Measurements from ENCODE around the gene TBL1X.
"Not testable (repeated sequence)": the region's sequence is repeated elsewhere in the genome, so short reads cannot be mapped to it uniquely, and the experiment has no call there.

Gene TBL1X

DNA sequence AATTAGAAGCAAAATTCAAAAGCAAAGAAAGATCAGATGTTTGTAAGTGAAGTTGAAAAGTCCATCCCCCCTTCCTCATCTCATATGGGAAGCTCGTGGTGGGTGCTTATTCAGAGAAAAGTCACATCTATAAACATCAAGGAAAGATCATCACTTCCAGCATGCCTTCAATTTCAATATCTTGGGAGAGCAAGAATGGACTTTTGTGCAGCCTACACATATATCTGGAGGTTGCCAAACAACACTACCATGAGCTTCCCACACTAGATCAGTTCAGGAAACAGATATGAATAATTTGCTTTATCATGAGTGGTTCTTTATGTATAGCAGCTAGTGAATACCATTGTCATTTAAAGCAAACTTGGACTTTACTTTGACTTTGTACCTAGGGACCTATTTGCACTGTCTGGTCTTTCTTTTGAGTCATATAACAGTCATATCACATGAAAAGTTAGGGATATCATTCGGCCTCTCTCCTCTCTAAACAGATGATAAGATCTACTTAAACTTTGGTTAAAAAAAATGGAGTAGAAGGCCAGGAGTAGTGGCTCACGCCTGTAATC lies 5.6 kb upstream of the TBL1X start:
- DNase-seq (ENCODE audit: low read depth in 2 of 2) = no peak

DNA sequence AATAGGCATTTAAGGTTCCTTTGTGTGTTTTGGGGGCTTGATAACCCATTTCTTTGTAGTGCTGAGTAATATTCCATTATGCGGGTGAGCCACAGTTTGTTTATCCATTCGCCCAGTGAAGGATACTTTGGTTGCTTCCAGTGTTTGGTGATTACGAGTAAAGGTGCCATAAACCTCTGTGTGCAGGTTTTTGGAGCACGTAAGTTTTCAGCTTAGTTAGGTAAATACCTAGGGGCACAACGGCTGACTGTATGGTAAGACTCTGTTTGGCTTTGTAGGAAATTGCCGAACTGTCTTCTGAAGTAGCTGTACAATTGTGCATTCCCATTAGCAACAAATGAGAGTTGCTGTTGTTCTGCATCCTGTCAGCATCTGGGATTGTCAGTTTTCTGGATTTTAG lies 3.8 kb upstream of the TBL1X start:
- DNase-seq (ENCODE audit: low read depth in 2 of 2) = no peak

DNA sequence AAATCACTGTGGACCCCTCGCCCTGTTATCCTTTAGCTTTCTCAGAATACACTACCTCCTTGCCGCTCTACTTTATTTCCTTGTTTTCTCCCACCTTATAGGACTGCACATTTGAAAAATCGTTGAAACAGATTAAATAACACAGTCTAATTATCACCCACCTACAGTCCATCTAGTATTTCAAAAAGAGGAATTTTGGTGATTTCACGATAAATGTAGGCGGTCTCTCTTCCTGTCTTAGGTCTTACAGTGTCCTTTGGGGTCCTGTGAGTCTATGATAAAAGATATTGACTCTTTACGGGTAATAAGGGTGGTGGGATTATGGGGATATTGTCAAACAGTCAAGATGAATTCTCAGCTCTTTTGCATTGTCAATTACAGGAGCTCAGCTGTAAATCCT lies 2.4 kb upstream of the TBL1X start:
- DNase-seq (ENCODE audit: low read depth in 2 of 2) = no peak

DNA sequence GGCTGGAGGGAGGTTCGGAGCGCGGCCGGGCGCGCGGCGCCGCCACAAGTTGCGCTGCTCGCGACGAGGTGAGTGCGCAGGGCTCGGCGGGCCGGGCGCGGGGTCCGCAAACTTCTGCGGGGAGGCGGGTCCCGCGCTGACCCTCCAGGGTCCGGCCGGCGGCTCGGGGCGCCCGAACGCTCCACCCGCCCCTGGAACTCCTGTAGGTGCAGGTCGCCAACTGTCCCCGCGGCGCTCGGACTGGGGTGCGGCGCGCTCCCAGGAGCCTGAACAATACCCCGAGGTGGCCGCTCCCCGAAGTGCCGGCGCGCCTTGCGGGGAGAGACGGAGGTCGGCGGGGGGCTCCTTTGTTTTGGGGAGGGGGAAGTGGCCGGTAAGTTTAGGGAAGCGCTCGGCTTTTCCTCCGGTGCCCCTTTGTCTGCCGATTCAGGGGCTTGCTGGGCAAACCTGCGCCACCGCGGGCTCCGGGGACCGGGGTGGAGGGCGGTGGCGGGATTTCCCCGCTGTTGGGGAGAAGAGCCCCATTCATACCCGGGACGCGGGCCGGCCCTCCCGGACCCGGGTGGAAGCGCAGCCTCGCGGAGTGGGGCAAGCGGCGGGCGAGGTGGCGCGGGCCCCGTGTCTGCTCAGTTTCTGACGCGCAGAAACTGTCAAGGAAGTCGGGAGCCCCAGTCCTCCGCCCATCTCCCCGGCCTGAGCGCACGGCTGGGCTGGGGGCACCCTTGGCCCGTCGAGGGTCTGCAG lies 694 bp downstream of the TBL1X start:
- peak in 1 of 2 donors; percentile 26 for DNase-seq (ENCODE audit: low read depth in 2 of 2)

DNA sequence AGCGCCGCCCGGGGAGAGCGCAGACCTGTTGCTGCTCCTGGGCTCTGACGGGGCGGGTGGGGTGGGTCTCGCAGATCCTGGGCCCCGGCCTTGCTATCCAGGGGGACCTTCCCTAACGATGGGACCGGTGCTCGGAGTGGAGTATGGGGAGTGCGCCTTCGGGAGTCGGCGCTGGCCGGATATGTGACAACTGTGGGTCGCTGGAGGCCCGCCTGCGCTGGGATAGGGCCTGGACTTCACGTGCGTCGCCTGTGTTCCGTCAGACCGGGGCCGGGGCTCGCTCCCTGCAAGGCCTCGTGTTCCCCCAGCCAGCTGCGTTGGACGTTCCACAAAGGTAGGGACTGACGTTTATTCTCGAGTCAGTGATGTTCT lies 1.3 kb downstream of the TBL1X start:
- DNase-seq (ENCODE audit: low read depth in 2 of 2) = peak in 1 of 2 donors; percentile 11

DNA sequence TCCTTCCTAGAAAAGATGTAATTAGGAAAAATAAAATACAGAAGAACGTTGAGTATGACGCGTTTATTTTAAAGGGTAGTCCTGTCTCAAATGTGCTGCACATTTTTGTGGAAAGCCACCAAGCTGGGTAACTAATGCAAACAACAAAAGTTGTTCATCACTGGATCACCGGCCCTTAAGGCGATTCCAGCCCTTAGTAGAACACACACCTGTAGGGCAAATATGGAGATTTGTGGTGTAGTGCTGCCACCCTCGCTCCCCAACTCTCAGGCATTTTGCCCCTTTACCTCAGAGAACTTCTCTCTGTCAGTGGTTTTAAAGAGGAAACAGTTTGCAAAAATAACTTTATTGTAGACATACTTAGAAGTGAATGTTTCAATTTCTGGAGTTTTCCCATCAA lies 1.9 kb downstream of the TBL1X start:
- no peak for DNase-seq (ENCODE audit: low read depth in 2 of 2)

DNA sequence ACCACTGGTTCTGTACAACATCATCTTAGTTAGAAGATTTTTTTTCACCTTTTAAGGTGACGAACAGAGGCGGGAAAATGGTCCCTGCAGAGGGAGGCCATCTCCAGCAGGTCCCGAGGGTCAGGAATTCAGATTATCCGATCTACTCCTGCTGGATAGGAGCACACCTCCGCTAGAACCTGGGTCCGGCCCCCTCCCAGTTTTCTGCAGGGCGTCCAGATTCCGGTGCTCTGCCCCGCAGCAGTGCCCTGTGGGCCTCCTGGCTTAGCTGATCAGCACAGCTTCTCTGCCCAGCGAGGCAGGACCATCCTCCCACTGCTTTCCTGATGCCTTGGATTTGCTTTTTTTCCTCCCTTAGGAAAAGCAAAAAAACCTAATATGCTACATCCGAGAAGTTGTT lies 2.3 kb downstream of the TBL1X start:
- DNase-seq (ENCODE audit: low read depth in 2 of 2) = no peak

DNA sequence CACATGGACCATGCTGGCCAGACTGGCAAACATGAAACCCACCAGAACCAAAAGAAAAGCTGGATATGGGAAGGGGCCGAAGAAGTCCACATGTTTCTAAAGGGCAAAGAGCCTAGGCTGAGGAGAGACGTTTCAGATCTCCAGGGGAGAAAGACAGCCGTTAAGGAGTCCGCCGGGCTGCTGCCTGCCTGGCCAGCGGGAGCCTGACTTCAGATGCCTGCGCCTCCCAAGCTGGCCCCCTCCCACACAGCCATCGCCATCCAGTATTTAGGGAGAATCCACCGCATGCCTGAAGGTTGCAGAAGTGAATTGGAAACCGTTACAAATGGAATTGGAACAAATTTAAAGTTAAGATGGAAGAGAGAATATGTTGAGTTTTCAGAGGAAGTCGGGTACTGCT lies 2.9 kb downstream of the TBL1X start:
- DNase-seq (ENCODE audit: low read depth in 2 of 2) = no peak

DNA sequence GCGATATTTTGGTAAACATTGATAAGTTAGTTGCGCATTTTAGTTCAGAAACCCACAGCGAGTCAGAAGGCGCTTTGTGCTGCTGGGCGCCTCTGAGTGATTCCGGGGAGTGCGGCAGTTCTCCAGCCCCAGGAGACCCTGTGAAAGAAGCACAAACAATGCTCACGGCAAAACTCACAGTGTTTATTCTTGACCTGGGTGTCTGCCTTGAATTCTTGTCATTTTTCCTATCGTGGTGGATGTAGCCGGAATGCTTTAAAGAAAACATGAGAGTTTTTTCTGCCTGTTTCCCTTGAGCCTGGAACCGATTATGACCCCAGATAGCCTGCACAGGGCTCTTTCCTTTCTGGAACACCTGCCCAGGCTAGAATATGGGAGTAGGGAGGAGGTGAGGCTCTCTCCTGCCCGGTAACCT lies 6.7 kb downstream of the TBL1X start:
- no peak for DNase-seq (ENCODE audit: low read depth in 2 of 2)

DNA sequence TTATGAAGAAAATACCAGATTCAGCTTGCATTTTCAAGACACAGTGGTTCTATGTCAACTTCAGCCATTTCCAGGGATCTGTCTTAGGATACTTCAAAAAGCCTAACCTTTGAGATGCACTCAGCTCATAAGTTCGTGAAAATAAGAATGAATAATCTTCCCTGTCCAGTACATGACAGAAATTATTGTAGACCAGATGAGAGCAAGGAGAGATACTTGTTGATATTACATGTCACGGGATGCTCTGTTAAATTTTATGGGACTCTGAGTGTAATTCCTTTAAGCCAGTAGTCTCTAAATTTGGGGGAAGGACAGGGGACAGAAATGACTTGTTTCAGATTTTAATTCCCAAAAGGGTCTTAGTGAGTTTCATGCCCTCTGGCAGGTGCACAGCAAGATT lies 8.8 kb downstream of the TBL1X start:
- no peak for DNase-seq (ENCODE audit: low read depth in 2 of 2)

DNA sequence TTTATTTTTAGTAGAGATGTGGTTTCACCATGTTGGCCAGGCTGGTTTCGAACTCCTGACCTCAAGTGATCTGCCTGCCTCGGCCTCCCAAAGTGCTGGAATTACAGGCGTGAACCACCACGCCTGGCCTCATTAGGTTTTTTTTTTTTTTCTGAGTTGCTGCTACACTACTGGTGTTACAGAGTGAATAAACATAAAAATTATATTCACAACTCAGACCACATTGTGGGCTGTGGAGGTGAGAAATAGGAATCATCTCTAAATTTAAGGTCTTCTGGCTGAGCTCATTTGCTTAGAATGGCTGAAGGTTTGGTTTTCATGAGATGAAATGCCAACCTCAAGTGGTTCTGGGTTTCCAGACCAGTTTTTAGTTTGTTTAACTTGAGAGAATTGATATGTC lies 10.6 kb downstream of the TBL1X start:
- not testable (repeated sequence) for DNase-seq (ENCODE audit: low read depth in 2 of 2)

DNA sequence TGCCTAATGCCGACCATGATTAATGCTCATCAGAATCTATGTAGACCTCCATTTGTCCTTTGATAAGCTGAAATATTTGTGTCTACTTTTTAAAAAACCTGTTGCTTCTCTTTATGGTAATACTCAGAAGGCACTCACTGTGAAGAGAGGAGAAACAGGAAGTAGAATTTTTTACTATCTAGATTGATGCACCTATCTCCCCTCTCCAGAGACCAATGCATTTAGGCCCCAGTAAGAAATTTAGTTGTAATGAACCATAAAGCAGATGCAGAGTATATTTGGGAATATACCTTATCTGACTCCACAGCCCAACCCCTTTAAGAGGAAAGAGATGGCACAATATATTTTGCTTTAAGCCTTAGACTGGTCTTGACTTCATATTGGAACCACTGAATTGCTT lies 11.1 kb downstream of the TBL1X start:
- no peak for DNase-seq (ENCODE audit: low read depth in 2 of 2)

DNA sequence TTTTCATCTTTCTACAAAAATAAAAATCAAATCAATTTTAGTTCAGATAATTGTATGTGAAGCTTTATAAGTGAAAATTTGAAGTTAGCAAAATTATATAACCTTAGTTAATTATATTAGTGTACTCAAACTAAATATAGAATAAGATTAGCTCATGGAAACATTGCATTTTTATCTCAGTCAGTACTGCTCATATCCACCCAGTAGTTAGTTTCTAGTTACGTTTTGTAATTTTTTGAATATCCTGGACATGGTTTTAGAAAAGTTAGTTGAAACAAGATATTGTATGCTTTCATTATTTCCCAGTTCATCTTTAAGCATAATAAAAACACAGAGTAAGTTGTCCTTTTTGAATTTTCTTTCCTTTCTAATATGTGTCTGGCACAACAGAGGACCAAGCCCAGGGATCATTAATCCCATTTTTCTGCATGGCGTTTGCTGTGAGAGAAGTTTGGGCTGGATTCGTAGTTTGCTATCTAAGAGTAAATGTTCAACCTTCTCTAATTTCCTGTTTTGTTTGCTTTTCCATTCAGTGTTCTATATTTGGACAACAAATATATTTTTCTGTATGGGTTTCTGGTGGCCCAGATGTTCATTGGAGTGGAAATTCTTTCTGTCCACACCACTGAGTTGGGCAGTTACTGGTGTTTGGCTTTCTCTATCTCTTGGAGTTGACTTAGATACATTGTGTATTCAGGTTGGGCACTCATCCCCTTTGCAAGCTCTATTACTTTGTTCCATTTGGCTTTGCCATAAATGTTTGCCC lies 12.1 kb downstream of the TBL1X start:
- no peak for DNase-seq (ENCODE audit: low read depth in 2 of 2)

DNA sequence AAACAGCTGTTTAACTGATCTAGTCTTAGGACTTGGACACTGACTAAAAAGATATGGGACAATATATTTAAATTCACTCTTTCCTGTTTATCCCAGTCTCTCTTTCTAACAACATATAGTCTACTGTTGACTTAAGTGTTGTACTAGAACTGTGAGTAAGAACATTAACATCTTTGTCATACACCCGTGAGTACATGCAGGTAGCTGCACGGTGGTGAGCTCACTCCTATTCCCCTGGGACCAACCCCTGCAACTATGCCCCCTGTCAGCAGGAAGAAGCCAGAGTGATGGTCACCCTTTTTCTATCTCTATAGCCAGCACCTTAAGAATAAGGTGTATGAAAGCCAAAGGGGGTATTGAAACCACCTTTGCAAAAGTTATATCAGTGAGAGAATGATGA lies 17.6 kb downstream of the TBL1X start:
- DNase-seq (ENCODE audit: low read depth in 2 of 2) = no peak

DNA sequence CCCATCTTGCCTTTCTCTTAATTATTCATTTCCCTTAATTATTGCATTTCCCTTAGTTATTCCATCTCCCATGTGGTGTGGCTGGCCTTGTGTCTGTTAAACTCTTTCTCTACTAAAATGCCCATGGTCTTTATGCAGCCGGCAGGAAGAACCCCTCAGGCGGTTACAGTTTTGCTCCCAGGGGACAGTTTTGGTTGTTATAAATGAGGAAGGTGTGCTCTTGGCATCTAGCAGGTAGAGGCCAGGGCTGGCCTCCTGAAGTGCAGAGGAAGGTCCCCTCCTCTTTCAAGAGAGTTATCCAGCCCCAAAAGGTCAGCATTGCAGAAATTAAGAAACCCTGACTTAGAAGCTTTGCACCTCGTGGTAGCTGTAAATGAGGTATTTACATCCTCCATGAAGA lies 18.0 kb downstream of the TBL1X start:
- DNase-seq (ENCODE audit: low read depth in 2 of 2) = no peak

DNA sequence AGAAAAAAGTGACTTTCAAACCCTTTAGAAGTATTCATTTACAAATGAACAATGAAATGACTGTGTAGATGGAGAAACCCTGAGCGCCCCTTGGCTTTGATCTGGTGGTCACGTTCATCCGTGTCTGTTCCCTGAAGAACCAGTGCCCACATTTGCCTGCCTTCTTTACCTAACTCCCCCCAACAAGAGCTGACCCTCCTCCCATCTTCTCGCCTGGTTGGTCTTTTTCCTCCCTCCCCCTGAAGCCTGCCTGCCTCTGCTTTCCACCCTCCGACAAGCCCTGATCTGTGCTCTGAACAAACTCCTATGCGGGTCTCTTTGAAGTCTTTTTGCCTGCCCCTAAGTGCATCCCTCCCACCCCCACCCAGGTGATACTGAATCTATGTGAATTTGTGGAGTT lies 18.5 kb downstream of the TBL1X start:
- no peak for DNase-seq (ENCODE audit: low read depth in 2 of 2)

DNA sequence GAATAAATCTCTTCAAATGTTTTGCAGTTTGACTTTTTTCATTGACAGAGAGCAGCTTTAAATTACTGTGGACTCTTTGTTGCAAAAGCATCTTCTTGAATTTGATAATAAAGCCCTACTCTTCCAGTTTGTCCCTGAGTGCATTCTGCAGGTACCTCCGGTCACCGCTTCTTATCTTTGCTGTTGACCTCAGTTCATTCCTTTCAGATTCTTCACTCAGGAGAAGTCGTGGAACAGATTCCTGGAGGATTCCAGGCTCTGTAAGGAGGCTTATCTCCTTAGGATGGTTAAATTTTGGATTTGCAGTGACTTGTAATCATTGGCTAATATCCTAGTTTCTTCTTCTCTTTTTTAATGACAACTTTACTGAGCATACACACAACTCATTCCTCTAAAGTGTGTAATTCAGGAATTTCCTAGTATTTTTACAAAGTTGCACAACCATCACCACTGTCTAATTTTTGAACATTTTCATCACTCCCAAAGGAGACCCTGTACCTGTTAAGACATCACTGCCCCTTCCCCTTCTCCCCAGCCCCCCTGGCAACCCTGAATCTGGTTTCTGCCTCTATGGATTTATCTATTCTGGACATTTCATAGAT lies 22.0 kb downstream of the TBL1X start:
- DNase-seq (ENCODE audit: low read depth in 2 of 2) = no peak

DNA sequence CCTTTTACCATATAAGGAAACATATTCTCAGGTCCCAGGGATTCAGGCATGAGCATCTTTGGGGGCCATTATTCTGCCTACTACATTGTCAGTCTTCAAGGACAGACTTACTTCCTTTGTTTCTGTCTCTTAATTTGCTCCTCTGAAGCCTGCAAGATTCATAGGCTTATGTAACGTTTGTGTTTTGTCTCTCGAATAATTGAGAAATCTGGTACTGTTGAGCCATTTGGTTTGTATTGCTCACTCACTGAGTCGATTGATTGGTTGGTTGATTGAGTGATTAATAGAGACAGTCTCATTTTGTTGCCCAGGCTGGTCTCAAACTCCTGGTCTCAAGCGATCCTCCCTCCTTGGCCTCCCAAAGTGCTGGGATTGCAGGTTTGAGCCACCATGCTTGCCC lies 23.7 kb downstream of the TBL1X start:
- DNase-seq (ENCODE audit: low read depth in 2 of 2) = no peak

DNA sequence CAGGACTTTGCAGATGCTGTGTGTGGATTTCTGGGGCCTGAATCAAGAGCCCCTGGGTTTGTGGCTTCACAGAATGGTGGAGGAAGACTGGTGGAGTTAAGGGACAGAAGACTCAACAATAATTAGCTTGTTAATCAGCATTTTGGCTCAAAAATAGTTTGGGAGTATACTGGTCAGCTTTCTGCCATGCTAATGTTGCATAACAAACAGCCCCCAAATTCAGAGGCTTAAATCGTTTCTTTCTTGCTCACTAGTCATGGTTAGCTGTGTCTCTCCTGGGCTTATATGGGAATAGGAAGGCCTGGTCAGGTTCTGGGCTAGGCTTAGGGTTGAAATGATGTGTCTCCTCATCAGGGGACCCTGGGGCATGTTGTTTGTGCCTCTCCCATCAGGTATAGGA lies 24.4 kb downstream of the TBL1X start:
- DNase-seq (ENCODE audit: low read depth in 2 of 2) = no peak

DNA sequence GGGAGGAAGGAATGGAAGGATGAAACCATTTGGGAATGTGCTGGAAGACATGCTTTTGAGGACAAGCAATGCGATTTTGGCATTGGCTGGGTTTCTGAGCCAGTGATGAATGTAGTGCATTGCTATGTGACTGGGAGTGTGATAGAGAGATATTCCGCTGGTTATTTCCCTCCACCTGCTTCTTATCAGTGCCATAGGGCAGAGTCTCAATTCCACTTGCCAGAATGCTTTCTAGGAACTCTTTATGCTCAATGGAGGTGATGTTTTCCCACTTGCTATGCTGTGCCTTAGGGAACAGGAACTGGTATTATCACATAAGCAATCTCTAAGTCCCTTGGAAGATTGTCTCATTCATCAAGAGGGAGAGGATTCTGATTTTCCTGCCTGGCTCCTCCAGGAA lies 28.0 kb downstream of the TBL1X start:
- no peak for DNase-seq (ENCODE audit: low read depth in 2 of 2)

DNA sequence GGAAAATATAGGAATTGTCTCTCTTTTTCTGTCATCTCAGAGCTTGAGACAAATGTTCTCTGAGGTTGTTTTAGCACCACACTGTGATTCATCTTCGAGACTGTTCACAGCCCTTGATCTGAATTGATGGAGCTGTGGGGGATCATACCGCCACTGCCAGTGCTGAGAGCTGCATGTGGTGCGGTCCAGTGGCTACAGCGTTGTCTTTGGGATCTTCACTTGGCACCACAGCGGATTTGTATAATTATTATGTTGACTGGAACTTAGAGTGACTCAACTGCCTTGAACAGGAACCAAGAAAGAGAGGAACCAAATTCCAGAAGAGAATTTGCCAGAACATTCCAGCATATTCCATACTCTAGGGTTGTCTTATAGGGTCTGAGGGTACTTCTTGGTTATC lies 29.1 kb downstream of the TBL1X start:
- no peak for DNase-seq (ENCODE audit: low read depth in 2 of 2)

DNA sequence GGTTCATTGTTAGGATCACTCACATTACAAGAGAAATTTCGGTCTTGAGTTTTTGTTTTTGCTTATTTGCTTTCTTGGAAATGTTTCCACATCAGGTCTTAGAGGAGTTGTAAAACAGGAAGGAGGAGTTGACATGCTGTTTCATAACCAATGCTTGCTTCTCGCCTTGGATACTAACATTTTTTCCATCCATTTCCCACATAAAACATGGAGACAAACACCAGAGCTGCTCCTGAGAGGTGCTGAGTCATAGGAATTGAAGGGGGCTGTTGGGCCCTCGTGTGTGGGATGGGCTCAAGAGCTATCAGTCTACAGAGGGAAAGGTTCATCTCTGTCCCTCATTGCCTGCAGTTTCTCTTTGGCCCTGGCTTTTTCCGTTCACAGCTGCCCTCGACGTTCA lies 29.9 kb downstream of the TBL1X start:
- no peak for DNase-seq (ENCODE audit: low read depth in 2 of 2)

DNA sequence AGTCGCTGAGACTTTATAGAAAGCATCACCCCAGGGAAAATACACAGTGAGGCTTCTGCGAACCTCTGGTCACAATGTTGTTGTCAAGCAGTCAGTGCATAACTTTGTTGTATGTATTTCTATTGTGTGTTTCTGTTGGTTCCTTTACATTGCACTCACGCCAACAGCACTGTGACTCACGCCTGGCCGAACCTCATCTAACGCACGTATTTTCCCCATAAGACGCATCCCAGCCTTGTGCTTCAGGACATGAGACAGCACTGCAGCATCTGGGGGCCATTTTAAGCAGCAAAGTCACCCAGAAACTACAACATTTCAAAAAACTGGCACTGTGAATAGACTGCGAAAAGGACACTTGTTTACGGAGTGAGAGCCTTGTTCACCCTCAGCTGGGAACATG lies 30.6 kb downstream of the TBL1X start:
- no peak for DNase-seq (ENCODE audit: low read depth in 2 of 2)
